ENCODE results near the gene POLR1E.

GRCh38 chr9:37540634-37541033 is 54.9 kb downstream of the POLR1E start:
- TF ChIP-seq CTCF (IDR thresholded peaks at IDR 0.05; ENCODE audit: low read depth, low read length, poor library complexity, severe bottlenecking) (no peak), EZH2phosphoT487 (IDR thresholded peaks at IDR 0.05; ENCODE audit: borderline replicate concordance, low read length) (no peak)
